ENCODE measurements around the gene FST.

Gene FST

DNA sequence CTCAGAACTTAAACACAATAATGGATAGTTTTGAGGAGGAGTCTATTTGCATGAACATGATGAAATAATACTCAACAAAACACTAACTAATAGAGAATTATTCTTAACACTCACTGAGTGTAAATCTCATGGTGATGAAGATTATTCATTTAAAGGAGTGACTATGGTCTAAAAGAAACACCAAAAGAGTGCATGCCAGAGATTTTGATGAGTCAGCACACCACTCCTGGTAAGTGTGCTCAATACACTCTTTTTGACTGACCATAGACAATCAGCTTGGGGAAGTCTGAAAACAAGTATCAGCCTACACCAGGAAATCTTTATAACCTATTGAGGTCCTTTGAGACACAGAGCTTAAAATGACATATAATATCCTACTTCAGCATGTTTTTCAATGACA, 6.8 kb upstream of the FST start:
- no peak for DNase-seq (ENCODE audit: low spot score)

DNA sequence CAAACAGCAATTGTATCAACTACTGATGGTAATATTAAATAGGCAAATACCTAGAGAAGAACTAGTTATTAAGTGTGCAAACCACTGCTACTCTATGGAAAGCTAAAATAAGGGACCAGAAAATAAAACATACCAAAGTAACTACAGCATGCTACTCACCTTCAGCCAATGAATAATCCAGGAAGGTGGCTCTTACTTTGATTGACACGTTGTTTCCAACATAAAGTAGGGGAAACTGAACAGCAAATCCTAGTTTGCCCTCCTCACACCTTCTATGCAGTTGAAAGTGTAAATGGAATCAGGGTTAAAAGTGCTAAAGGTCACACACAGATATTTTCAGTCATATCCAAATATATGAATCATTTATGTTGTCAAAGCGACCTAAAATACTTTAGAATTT, 5.1 kb upstream of the FST start:
- no peak for DNase-seq (ENCODE audit: low spot score)

GRCh38 chr5:53476019-53476418, 4.4 kb upstream of the FST start:
- DNase-seq (ENCODE audit: low spot score), result no peak

- no peak for DNase-seq (ENCODE audit: low spot score)
These were observed 3.6 kb upstream of the FST start for GRCh38 chr5:53476531-53477480.

DNA sequence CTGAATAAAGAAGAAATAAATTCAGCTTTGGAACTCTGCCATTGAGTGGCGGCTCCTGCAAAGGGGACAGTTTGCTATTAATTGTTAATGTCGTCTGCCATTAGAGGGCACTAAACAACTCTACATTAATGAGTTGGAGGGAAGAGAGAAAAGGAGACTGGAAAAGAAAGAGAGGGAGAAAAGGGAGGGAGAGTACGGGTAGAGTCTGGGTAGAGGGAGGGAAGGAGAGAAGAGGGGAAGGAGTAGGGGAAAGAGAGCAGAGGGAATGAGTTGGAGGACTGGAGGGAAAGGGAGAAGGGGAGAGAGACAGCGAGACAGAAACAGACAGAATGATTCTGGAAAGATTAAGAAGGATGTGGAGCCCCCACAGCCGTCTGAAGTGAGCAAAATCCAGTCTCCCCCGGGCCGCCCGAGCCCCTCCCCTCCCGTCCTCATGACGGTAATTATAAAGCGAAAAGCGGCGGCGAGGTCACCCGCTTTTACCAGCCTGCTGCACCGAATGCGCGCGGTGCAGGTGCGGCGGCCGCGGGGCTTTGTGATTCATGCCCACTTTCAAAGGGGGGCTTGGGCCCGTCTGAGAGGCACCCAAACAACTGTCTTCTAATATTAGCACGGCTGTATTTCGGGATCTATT, 1.9 kb upstream of the FST start:
- peak; percentile 54 for DNase-seq (ENCODE audit: low spot score)

DNA sequence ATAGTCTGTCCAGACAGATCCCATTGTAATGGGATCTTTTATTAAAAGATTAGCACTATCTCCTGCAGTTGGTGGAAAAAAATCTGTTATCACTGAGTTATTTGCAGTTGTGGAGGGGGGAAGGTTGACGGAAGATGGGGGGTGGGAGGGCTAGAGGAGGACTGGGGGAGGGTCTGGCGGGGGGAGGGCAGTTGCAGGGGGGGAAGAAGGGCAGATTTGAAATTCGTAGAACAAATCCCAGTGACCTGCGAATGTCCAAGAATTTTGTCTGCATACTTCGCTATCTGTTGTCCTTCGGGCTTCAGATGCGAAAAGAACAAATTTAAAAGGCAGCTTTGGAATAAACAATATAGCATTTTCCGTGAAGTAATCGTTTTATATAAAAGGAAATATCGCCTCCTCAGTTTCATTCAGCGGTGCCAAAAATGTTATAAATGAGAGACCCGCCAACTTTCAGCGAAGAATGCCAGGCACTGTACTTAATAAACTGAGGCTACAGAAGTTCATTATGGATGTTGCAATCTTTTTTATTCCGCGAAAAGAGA, 1.3 kb upstream of the FST start:
- peak; percentile 16 for DNase-seq (ENCODE audit: low spot score)

- DNase-seq (ENCODE audit: low spot score), result peak; percentile 80
These were observed 626 bp upstream of the FST start for GRCh38 chr5:53479590-53480415.

DNA sequence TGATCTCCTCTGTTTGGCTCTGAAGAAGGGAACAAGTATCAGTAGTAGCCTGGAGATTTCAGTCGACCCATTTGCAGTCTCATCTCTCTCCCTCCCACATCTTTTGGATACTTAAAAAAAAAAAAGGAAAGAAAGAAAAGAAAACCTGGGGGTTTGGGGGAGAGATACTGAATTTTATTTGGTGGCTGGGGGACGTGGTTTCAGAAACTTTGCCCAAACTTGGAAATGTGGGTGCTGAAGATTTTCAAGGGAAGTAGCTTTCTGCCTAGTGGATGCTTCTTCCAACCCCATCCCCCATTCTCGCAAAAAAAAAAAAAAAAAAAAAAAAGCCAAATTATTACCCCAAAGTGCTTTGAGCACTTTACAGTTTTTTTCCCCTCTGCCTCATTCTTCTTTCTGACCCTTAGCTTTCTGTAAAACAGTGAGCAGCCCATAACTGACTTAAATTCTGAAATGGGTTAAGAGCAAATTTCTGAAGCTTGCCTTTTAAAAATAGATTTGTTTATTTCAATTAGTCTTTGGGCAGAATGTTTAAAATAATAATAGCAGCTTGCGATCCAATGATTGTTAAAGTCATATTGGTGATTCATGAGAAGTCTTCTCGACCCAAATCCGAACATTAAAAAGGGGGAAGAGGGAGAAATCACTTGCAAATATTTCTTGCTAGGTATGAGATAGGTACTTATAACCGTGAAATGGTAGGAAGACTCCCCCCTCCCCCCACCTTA, 894 bp downstream of the FST start:
- DNase-seq (ENCODE audit: low spot score), result peak; percentile 16

- peak; percentile 90 for DNase-seq (ENCODE audit: low spot score)
These were observed 1.7 kb downstream of the FST start for GRCh38 chr5:53481887-53482716.

GRCh38 chr5:53482717-53483638, 2.5 kb downstream of the FST start:
- peak; percentile 20 for DNase-seq (ENCODE audit: low spot score)

- no peak for DNase-seq (ENCODE audit: low spot score)
These were observed 7.0 kb downstream of the FST start for GRCh38 chr5:53487436-53487835.

- DNase-seq (ENCODE audit: low spot score), result no peak
These were observed 7.8 kb downstream of the FST start for GRCh38 chr5:53488195-53488722.

GRCh38 chr5:53490747-53491146, 10.3 kb downstream of the FST start:
- peak; percentile 88 for DNase-seq (ENCODE audit: low spot score)

GRCh38 chr5:53501054-53501453, 20.6 kb downstream of the FST start:
- no peak for DNase-seq (ENCODE audit: low spot score)

DNA sequence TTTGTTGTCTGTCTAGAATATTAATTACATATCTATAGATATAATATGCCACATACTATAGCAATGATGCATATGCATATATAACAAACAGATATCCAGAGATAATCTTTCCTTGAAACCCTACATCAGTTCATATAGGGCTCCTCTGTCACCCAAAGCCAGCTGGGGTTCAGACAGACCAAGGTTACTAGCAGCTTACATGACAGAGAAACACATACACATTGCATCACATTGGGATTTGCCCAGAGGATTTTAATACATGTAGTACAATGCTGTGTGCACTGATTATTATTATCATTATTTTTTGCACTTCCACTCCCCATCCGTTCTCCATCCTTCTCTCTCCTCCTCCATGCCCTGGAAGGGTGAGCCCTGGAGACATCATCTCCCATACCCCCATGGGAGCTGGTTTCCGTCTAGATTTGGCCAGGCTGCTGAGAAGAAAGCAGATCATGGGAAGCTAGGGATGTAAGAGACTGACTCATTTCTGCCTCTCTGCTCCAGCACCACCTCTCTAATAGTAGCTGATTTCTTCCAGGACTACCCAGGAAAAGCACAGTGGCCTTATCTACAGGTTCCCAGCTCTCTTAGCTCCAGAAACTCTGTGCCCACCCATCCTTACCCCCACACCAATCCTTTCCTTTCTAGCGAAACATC, 23.3 kb downstream of the FST start:
- DNase-seq (ENCODE audit: low spot score), result peak; percentile 48

GRCh38 chr5:53507013-53507412, 26.6 kb downstream of the FST start:
- DNase-seq (ENCODE audit: low spot score), result no peak

- no peak for DNase-seq (ENCODE audit: low spot score)
These were observed 27.7 kb downstream of the FST start for GRCh38 chr5:53508125-53508524.

GRCh38 chr5:53512539-53512938, 32.1 kb downstream of the FST start:
- no peak for DNase-seq (ENCODE audit: low spot score)

- no peak for DNase-seq (ENCODE audit: low spot score)
These were observed 35.6 kb downstream of the FST start for GRCh38 chr5:53515988-53516387.
